Neural cell (in vitro differentiated cells): ENCODE measurements around the gene GLDC. TPM values are rescaled to one million over a fixed set of nuclear protein-coding genes. Genes with fewer than 3 reads are reported as not detected.

Experiments
- H2AFZ ChIP-seq: fragments of 200-600, 300-800 bp; sonication (generic), shearing (Covaris generic); 2 replicates; pipeline ENCODE4 v1.6.0; 2014; ENCODE audit warnings: low read depth, mild to moderate bottlenecking, antibody characterized with exemption, low read length, moderate library complexity
- H3F3A ChIP-seq: fragments of 200-600 bp; shearing (Covaris generic); 2 replicates; pipeline ENCODE4 v1.6.1; 2016; ENCODE audit warnings: mild to moderate bottlenecking, moderate library complexity, mixed read lengths, antibody characterized with exemption, low read length; ENCODE audit not compliant: insufficient read depth, poor library complexity, severe bottlenecking
- H3K27ac ChIP-seq: fragments of 200-600, 300-800 bp; sonication (generic), shearing (Covaris generic); 2 replicates; pipeline ENCODE4 v1.5.1; 2014; ENCODE audit warnings: mild to moderate bottlenecking, low read length, moderate library complexity
- H3K27me3 ChIP-seq: fragments of 300-800, 200-600 bp; sonication (generic), shearing (Covaris generic); 2 replicates; pipeline ENCODE4 v1.6.0; 2014; ENCODE audit warnings: mild to moderate bottlenecking, low read depth, low read length, moderate library complexity; ENCODE audit not compliant: insufficient read depth
- H3K36me3 ChIP-seq: fragments of 300-800, 200-600 bp; sonication (generic), shearing (Covaris generic); 2 replicates; pipeline ENCODE4 v1.5.1; 2014; ENCODE audit warnings: mild to moderate bottlenecking, antibody characterized with exemption, low read length, moderate library complexity; ENCODE audit not compliant: insufficient read depth
- H3K4me2 ChIP-seq: fragments of 300-800, 200-600 bp; sonication (generic), shearing (Covaris generic); 2 replicates; pipeline ENCODE4 v1.6.0; 2014; ENCODE audit warnings: mild to moderate bottlenecking, low read length
- H3K4me3 ChIP-seq: fragments of 300-800, 200-600 bp; sonication (generic), shearing (Covaris generic); 2 replicates; pipeline ENCODE4 v1.5.1; 2014; ENCODE audit warnings: mild to moderate bottlenecking, low read length, moderate library complexity
- H3K79me2 ChIP-seq: fragments of 200-600 bp; shearing (Covaris generic); replicated peaks from 2 replicates; pipeline ENCODE4 v1.6.0; 2014; ENCODE audit warnings: mild to moderate bottlenecking, low read length, moderate library complexity; ENCODE audit not compliant: insufficient read depth
- H3K9ac ChIP-seq: fragments of 300-800, 200-600 bp; sonication (generic), shearing (Covaris generic); 2 replicates; pipeline ENCODE4 v1.6.1; 2016; ENCODE audit warnings: mild to moderate bottlenecking, low read length, mixed read lengths
- H3K9me2 ChIP-seq: fragments of 200-600 bp; shearing (Covaris generic); 2 replicates; pipeline ENCODE4 v1.6.1; 2016; ENCODE audit warnings: mild to moderate bottlenecking, low read length, mixed read lengths; ENCODE audit not compliant: insufficient read depth
- H3K9me3 ChIP-seq: fragments of 200-600, 300-800 bp; sonication (generic), shearing (Covaris generic); 2 replicates; pipeline ENCODE4 v1.6.1; 2016; ENCODE audit warnings: mild to moderate bottlenecking, mixed run types, low read length, moderate library complexity, mixed read lengths
- H4K20me1 ChIP-seq: fragments of 200-600 bp; shearing (Covaris generic); 2 replicates; pipeline ENCODE4 v1.6.1; 2016; ENCODE audit warnings: mild to moderate bottlenecking, mixed run types; ENCODE audit not compliant: insufficient read depth
- CTCF ChIP-seq: fragments of 450-650 bp; IDR thresholded peaks from 2 replicates; pipeline ENCODE4 v1.5.1; 2014; ENCODE audit warnings: antibody characterized with exemption, mild to moderate bottlenecking, moderate library complexity; ENCODE audit not compliant: poor library complexity, severe bottlenecking
- EP300 ChIP-seq: fragments of 450-650 bp; conservative IDR thresholded peaks from 2 replicates; pipeline ENCODE4 v1.6.1; 2014; ENCODE audit warnings: antibody characterized with exemption, mild to moderate bottlenecking, moderate library complexity; ENCODE audit not compliant: poor library complexity, severe bottlenecking
- EZH2 ChIP-seq: fragments of 200-600, 300-800 bp; shearing (Covaris generic), sonication (generic); IDR thresholded peaks from 2 replicates; pipeline ENCODE4 v1.6.1; 2014; ENCODE audit warnings: antibody characterized with exemption, low read length, borderline replicate concordance, mild to moderate bottlenecking; ENCODE audit not compliant: insufficient read depth, poor library complexity, severe bottlenecking
- MXI1 ChIP-seq: fragments of 450-650 bp; conservative IDR thresholded peaks from 2 replicates; pipeline ENCODE4 v1.6.1; 2014; ENCODE audit warnings: antibody characterized with exemption, mild to moderate bottlenecking; ENCODE audit not compliant: poor library complexity, severe bottlenecking
- POLR2AphosphoS5 ChIP-seq: IDR thresholded peaks from 2 replicates; pipeline ENCODE4 v1.6.1; 2012
- RAD21 ChIP-seq: fragments of 450-650 bp; conservative IDR thresholded peaks from 2 replicates; pipeline ENCODE4 v1.6.1; 2014; ENCODE audit warnings: antibody characterized with exemption, mild to moderate bottlenecking, moderate library complexity
- REST ChIP-seq: IDR thresholded peaks from 2 replicates; pipeline ENCODE4 v1.6.1; 2012; ENCODE audit warnings: borderline replicate concordance
- SMC3 ChIP-seq: fragments of 450-650 bp; conservative IDR thresholded peaks from 2 replicates; pipeline ENCODE4 v1.6.1; 2014; ENCODE audit warnings: antibody characterized with exemption, mild to moderate bottlenecking, moderate library complexity; ENCODE audit not compliant: poor library complexity
- TAF1 ChIP-seq: IDR thresholded peaks from 2 replicates; pipeline ENCODE4 v1.6.1; 2012; ENCODE audit warnings: low read depth
- polyA plus RNA-seq: library from polyadenylated mRNA; depleted of rRNA; stranded (reverse); fragments of >200 nt; gene quantifications from 2 replicates; pipeline ENCODE4 v1.2.3, GENCODE V29; 2014

The GLDC gene
- polyA plus RNA-seq, 1 donor from 2014 or later: 11.4 TPM

GRCh38 chr9:6498982-6499381 lies 146.5 kb downstream of the GLDC start:
- TF ChIP-seq POLR2AphosphoS5 (no peak), EZH2 (no peak), RAD21 (no peak), MXI1 (no peak)
- H3K9me2 ChIP-seq: no peaks in the 10 kb centered on the region

GRCh38 chr9:6495466-6495865 lies 150.1 kb downstream of the GLDC start:
- peaks cover 10% of the 10 kb centered on the region for H3K36me3 ChIP-seq
- no peaks in the 10 kb centered on the region for H3K27me3 ChIP-seq
- no peaks in the 10 kb centered on the region for H4K20me1 ChIP-seq
- H2AFZ ChIP-seq: no peak overlapping the region
- H3K4me3 ChIP-seq: no peak overlapping the region
- no peaks in the 10 kb centered on the region for H3F3A ChIP-seq
- H3K9ac ChIP-seq: no peak overlapping the region
- H3K79me2 ChIP-seq: peaks cover 9% of the 10 kb centered on the region
- H3K9me3 ChIP-seq: no peaks in the 10 kb centered on the region
- H3K4me2 ChIP-seq: no peak overlapping the region
- no peaks in the 10 kb centered on the region for H3K9me2 ChIP-seq
- H3K27ac ChIP-seq: no peak overlapping the region
- TF ChIP-seq TAF1 (no peak), RAD21 (peak; percentile 45), REST (no peak), MXI1 (no peak), EZH2 (no peak), CTCF (peak; percentile 43), SMC3 (peak; percentile 52)

More at GRCh38 chr9:6498982-6499381, 146.5 kb downstream of the GLDC start:
- no peak overlapping the region for H3K4me2 ChIP-seq
- H2AFZ ChIP-seq: no peak overlapping the region
- H3K4me3 ChIP-seq: no peak overlapping the region
- H3K9ac ChIP-seq: no peak overlapping the region
- no peaks in the 10 kb centered on the region for H3K27me3 ChIP-seq
- no peaks in the 10 kb centered on the region for H3K9me3 ChIP-seq
- H3F3A ChIP-seq: no peaks in the 10 kb centered on the region
- no peaks in the 10 kb centered on the region for H3K79me2 ChIP-seq
- no peak overlapping the region for H3K27ac ChIP-seq
- no peaks in the 10 kb centered on the region for H4K20me1 ChIP-seq
- peaks cover 10% of the 10 kb centered on the region for H3K36me3 ChIP-seq

- no peak overlapping the region for H3K4me3 ChIP-seq
- no peak overlapping the region for H2AFZ ChIP-seq
- no peaks in the 10 kb centered on the region for H4K20me1 ChIP-seq
- H3K79me2 ChIP-seq: peaks cover 11% of the 10 kb centered on the region
- H3K9ac ChIP-seq: no peak overlapping the region
- no peaks in the 10 kb centered on the region for H3K9me3 ChIP-seq
- no peaks in the 10 kb centered on the region for H3K27me3 ChIP-seq
- no peak overlapping the region for H3K4me2 ChIP-seq
- H3F3A ChIP-seq: no peaks in the 10 kb centered on the region
- H3K36me3 ChIP-seq: no peaks in the 10 kb centered on the region
- TF ChIP-seq EZH2 (no peak), CTCF (no peak), MXI1 (no peak), TAF1 (no peak), RAD21 (no peak), REST (no peak), EP300 (no peak), SMC3 (no peak), POLR2AphosphoS5 (no peak)
- H3K27ac ChIP-seq: no peak overlapping the region
- H3K9me2 ChIP-seq: no peaks in the 10 kb centered on the region
These were observed 154.7 kb downstream of the GLDC start for GRCh38 chr9:6490863-6491262.
